PC-9 (cell line): ENCODE results near the gene CDC27. TPM values are rescaled to one million over a fixed set of nuclear protein-coding genes. Genes with fewer than 3 reads are reported as not detected.
"Not testable (repeated sequence)": the region's sequence is repeated elsewhere in the genome, so short reads cannot be mapped to it uniquely, and the experiment has no call there.

Source experiments
- BruUV-seq: library from RNA; stranded (reverse); fragments of 400-500 nt; replicated peaks from 2 replicates; lab custom pipeline; 2021; lab: Mats Ljungman, UMichigan
- CTCF ChIA-PET: fragments of 300-600 bp; sonication (Branson Sonifier 250); formaldehyde crosslinking; loops from one replicate; lab custom pipeline; 2022; ENCODE audit warnings: antibody characterized with exemption; lab: Charles Lee
- POLR2A ChIA-PET: fragments of 300-600 bp; sonication (Branson Sonifier 250); formaldehyde crosslinking; loops from one replicate; lab custom pipeline; 2022; ENCODE audit warnings: antibody characterized with exemption; ENCODE audit not compliant: unreplicated experiment; lab: Charles Lee
- DNase-seq, 2 experiments: peaks; one replicate each; pipeline versions ENCODE4 v3.0.0 to v3.0.0-alpha.2; 2015 to 2022; ENCODE audit warnings: mixed read lengths in 1 of 2
- H2AFZ ChIP-seq: fragments of 200-600 bp; sonication (generic); 2 replicates; pipeline ENCODE4 v1.8.1; 2017; ENCODE audit warnings: antibody characterized with exemption
- H3F3A ChIP-seq: fragments of 200-600 bp; sonication (generic); 2 replicates; pipeline ENCODE4 v1.8.1; 2017; ENCODE audit warnings: antibody characterized with exemption, mild to moderate bottlenecking, low read depth; ENCODE audit not compliant: insufficient read depth
- H3K27ac ChIP-seq: fragments of 200-600 bp; sonication (generic); 2 replicates; pipeline ENCODE4 v1.6.1; 2016; ENCODE audit warnings: mixed run types
- H3K27me3 ChIP-seq: fragments of 200-600 bp; sonication (generic); 2 replicates; pipeline ENCODE4 v1.6.1; 2016; ENCODE audit warnings: low read depth, mixed run types; ENCODE audit not compliant: insufficient read depth
- H3K36me3 ChIP-seq: fragments of 200-600 bp; sonication (generic); 2 replicates; pipeline ENCODE4 v1.6.1; 2016; ENCODE audit warnings: low read depth, mixed run types
- H3K4me1 ChIP-seq: fragments of 200-600 bp; sonication (generic); replicated peaks from 2 replicates; pipeline ENCODE4 v1.6.1; 2016; ENCODE audit warnings: mixed run types; ENCODE audit not compliant: insufficient read depth
- H3K4me2 ChIP-seq: fragments of 200-600 bp; sonication (generic); 2 replicates; pipeline ENCODE4 v1.6.1; 2017; ENCODE audit warnings: mixed run types
- H3K4me3 ChIP-seq: fragments of 200-600 bp; sonication (generic); 2 replicates; pipeline ENCODE4 v1.6.1; 2016; ENCODE audit warnings: mixed run types
- H3K79me2 ChIP-seq: fragments of 200-600 bp; sonication (generic); 2 replicates; pipeline ENCODE4 v1.6.1; 2017; ENCODE audit warnings: low read depth, mixed run types
- H3K9me2 ChIP-seq: fragments of 200-600 bp; sonication (generic); 2 replicates; pipeline ENCODE4 v1.8.1; 2017; ENCODE audit warnings: mild to moderate bottlenecking; ENCODE audit not compliant: insufficient read depth
- H3K9me3 ChIP-seq: fragments of 200-600 bp; sonication (generic); 2 replicates; pipeline ENCODE4 v1.8.1; 2016; ENCODE audit warnings: low read depth; ENCODE audit not compliant: insufficient read depth
- H4K20me1 ChIP-seq: fragments of 200-600 bp; sonication (generic); 2 replicates; pipeline ENCODE4 v1.8.1; 2017; ENCODE audit not compliant: insufficient read depth
- EZH2 ChIP-seq: fragments of 200-600 bp; sonication (generic); IDR thresholded peaks from 2 replicates; pipeline ENCODE4 v1.8.0; 2017; ENCODE audit warnings: antibody characterized with exemption, low read depth
- intact Hi-C: fragments of 100-400 bp; cut with micrococcal nuclease; formaldehyde crosslinking; loops from one replicate; pipeline ENCODE4 v1.10.0; 2022; ENCODE audit not compliant: unreplicated experiment
- total RNA-seq: library from RNA; stranded (reverse); gene quantifications from 2 replicates; pipeline ENCODE4 v1.2.3, GENCODE V29; 2021
- TF ChIP-seq, protein P1 (sequence below): fragments of 200-600 bp; sonication (generic); conservative IDR thresholded peaks from 2 replicates; pipeline ENCODE4 v1.6.1; 2017; ENCODE audit warnings: mixed run types, antibody characterized with exemption, mild to moderate bottlenecking, moderate library complexity

CDC27 gene
- total RNA-seq, 1 experiment from 2014 or later: 94.3 TPM

DNA sequence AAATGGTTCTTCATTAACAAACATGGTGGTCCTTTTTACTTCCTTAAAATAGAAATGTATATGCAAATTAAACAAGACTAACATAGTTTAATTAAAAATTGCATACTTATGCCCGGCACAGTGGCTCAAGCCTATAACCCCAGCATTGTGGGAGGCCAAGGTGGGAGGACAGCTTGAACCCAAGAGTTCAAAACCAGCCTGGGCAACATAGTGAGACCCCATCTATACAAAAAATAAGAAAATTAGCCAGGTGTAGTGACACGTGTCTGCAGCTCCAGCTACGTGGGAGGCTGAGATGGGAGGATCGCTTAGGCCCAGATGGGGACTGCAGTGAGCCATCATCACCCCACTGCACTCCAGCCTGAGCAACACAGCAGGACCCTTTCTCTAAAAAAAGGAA, 18.4 kb downstream of the CDC27 start:
- no peak overlapping the region for H3K4me3 ChIP-seq
- no peak overlapping the region for H2AFZ ChIP-seq
- no peak for DNase-seq
- TF ChIP-seq EZH2: no peak
- TF ChIP-seq, protein P1, sequence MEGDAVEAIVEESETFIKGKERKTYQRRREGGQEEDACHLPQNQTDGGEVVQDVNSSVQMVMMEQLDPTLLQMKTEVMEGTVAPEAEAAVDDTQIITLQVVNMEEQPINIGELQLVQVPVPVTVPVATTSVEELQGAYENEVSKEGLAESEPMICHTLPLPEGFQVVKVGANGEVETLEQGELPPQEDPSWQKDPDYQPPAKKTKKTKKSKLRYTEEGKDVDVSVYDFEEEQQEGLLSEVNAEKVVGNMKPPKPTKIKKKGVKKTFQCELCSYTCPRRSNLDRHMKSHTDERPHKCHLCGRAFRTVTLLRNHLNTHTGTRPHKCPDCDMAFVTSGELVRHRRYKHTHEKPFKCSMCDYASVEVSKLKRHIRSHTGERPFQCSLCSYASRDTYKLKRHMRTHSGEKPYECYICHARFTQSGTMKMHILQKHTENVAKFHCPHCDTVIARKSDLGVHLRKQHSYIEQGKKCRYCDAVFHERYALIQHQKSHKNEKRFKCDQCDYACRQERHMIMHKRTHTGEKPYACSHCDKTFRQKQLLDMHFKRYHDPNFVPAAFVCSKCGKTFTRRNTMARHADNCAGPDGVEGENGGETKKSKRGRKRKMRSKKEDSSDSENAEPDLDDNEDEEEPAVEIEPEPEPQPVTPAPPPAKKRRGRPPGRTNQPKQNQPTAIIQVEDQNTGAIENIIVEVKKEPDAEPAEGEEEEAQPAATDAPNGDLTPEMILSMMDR: no peak
- H3K4me1 ChIP-seq: no peaks in the 10 kb centered on the region
- ChIA-PET POLR2A (no interaction called here), CTCF (no interaction called here)
- peaks cover 45% of the 10 kb centered on the region for H3K36me3 ChIP-seq
- no peak overlapping the region for H3K4me2 ChIP-seq
- no peaks in the 10 kb centered on the region for H3F3A ChIP-seq
- intact Hi-C loops: no loop called here
- H3K79me2 ChIP-seq: peaks cover 58% of the 10 kb centered on the region
- H3K27ac ChIP-seq: peak overlapping the region; percentile 14; the same call in 1 of the 2 replicates
- H3K9me3 ChIP-seq: no peaks in the 10 kb centered on the region
- H3K9me2 ChIP-seq: no peaks in the 10 kb centered on the region
- no peaks in the 10 kb centered on the region for H4K20me1 ChIP-seq
- H3K27me3 ChIP-seq: no peaks in the 10 kb centered on the region
- BruUV-seq: no TSS peak

DNA sequence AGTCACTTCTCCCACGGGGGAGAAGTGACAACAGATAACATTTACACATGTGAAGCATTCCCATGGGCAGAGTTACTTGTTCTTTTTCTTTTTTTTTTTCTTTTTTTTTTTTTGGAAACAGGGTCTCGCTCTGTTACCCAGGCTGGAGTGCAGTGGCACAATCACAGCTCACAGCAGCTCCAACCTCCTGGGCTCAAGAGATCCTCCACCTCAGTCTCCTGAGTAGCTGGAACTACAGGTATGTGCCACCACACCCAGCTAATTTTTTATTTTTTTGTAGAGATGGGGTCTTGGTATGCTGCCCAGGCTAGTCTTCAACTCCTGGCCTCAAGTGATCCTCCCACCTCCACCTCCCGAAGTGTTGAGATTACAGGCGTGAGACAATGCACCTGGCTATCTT, 20.2 kb downstream of the CDC27 start:
- H3K4me1 ChIP-seq, H2AFZ ChIP-seq, DNase-seq, H3K9me2 ChIP-seq, H3K4me2 ChIP-seq, POLR2A ChIA-PET, BruUV-seq, H4K20me1 ChIP-seq, CTCF ChIA-PET, H3K4me3 ChIP-seq, intact Hi-C loops, H3K27me3 ChIP-seq, H3K9me3 ChIP-seq, H3F3A ChIP-seq, H3K27ac ChIP-seq: not testable (repeated sequence)
- peaks cover 49% of the 10 kb centered on the region for H3K36me3 ChIP-seq
- H3K79me2 ChIP-seq: peaks cover 47% of the 10 kb centered on the region

DNA sequence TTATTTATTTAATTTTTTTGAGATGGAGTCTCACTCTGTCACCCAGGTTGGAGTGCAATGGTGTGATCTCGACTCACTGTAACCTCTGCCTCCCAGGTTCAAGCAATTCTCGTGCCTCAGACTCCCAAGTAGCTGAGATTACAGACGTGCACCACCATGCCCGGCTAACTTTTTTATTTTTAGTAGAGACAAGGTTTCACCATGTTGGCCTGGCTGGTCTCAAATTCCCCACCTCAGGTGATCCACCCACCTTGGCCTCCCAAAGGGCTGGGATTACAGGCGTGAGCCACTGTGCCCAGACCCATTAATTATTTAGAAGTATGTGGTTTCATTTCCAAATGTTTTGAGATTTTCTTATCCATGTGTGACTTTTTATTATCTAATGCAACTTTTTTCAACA, 22.2 kb downstream of the CDC27 start:
- Histone ChIP-seq H3K79me2 (peaks cover 28% of the 10 kb centered on the region), H3K27ac (peak overlapping the region; percentile 12; the same call in 1 of the 2 replicates), H3K36me3 (peaks cover 39% of the 10 kb centered on the region)
- BruUV-seq, CTCF ChIA-PET, H3K27me3 ChIP-seq, H3K4me1 ChIP-seq, intact Hi-C loops, H3K9me2 ChIP-seq, POLR2A ChIA-PET, DNase-seq, H4K20me1 ChIP-seq, H2AFZ ChIP-seq, H3K9me3 ChIP-seq, H3K4me3 ChIP-seq, H3K4me2 ChIP-seq, H3F3A ChIP-seq: not testable (repeated sequence)

DNA sequence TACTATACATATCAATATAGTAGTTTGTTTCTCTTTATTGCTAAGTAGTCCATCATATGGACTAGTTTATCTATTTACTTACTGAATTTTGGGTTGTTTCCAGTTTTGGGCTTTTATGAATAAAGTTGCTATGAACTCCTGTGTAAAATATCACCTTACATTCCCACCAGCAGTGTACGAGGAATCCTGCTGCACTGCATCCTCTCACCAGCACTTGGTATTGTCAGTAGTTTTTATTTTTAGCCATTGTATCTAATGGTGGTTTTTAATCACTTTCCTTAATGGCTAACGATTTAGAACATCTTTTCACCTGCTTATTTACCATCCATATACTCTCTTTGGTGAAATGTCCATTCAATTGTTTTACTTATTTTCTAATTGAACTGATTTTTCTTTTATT, 24.0 kb downstream of the CDC27 start:
- peaks cover 4% of the 10 kb centered on the region; the same call in 1 of the 2 replicates for H3F3A ChIP-seq
- DNase-seq: no peak
- intact Hi-C loops: no loop called here
- no peaks in the 10 kb centered on the region for H3K9me3 ChIP-seq
- POLR2A ChIA-PET: no interaction called here
- no peak overlapping the region for H3K27ac ChIP-seq
- H4K20me1 ChIP-seq: peaks cover 3% of the 10 kb centered on the region; the same call in 1 of the 2 replicates
- no peaks in the 10 kb centered on the region for H3K27me3 ChIP-seq
- H2AFZ ChIP-seq: no peak overlapping the region
- no peaks in the 10 kb centered on the region for H3K9me2 ChIP-seq
- H3K4me2 ChIP-seq: no peak overlapping the region
- H3K79me2 ChIP-seq: peaks cover 14% of the 10 kb centered on the region
- TF ChIP-seq, protein P1: no peak
- no peak for TF ChIP-seq EZH2
- no peak overlapping the region for H3K4me3 ChIP-seq
- no TSS peak for BruUV-seq
- peaks cover 45% of the 10 kb centered on the region for H3K36me3 ChIP-seq
- H3K4me1 ChIP-seq: no peaks in the 10 kb centered on the region
- CTCF ChIA-PET: no interaction called here
